Keratinocyte (primary cell): ENCODE data around the gene ACAN.

ENCODE experiments used
- CTCF ChIP-seq, 3 experiments: IDR thresholded peaks in 1 of 3; conservative IDR thresholded peaks in 1 of 3; optimal IDR thresholded peaks in 1 of 3; 2 replicates in 2 of 3; 3 replicates in 1 of 3; pipeline versions ENCODE3 to v1.5.1; 2011; ENCODE audit warnings: low read length in 3 of 3, mild to moderate bottlenecking in 3 of 3, moderate library complexity in 2 of 3, control low read depth in 1 of 3, inconsistent platforms in 1 of 3; ENCODE audit not compliant: insufficient read depth in 2 of 3; ENCODE audit errors: extremely low read depth in 1 of 3
- EZH2 ChIP-seq: IDR thresholded peaks from one replicate; pipeline ENCODE4 v1.6.1; 2012; ENCODE audit warnings: inconsistent platforms, mild to moderate bottlenecking, low read length, moderate library complexity

GRCh38 chr15:88818920-88819319, 15.7 kb downstream of the ACAN start:
- TF ChIP-seq CTCF (optimal IDR thresholded peaks at IDR 0.05 in 1 of 3, IDR thresholded peaks at IDR 0.05 in 1 of 3, conservative IDR thresholded peaks at IDR 0.05 in 1 of 3; ENCODE audit: extremely low read depth in 1 of 3, insufficient read depth in 2 of 3, low read length in 3 of 3): no peak
- TF ChIP-seq EZH2: no peak
